GM12892 (cell line): ENCODE data around the gene SOST.
A peak's percentile ranks its signal among the peaks of the same experiment; 100 is the strongest.

Experiments
- DNase-seq: peaks from one replicate; pipeline ENCODE4 v3.0.0; 2011; ENCODE audit not compliant: insufficient read length
- FAIRE-seq: peaks from 2 replicates; lab custom pipeline; 2011; peaks lifted over from hg19 to GRCh38; lab: Jason Lieb, UNC
- POLR2A ChIP-seq: IDR thresholded peaks from 2 replicates; pipeline ENCODE4 v1.6.1; 2011; ENCODE audit warnings: low read depth, low read length, control low read depth
- POLR2AphosphoS5 ChIP-seq: IDR thresholded peaks from 2 replicates; pipeline ENCODE4 v1.6.1; 2011; ENCODE audit warnings: low read depth, low read length, control low read depth
- TAF1 ChIP-seq: IDR thresholded peaks from 2 replicates; pipeline ENCODE4 v1.6.1; 2011; ENCODE audit warnings: low read depth, mild to moderate bottlenecking, control low read depth, low read length, borderline replicate concordance

Gene SOST

GRCh38 chr17:43717913-43718312, 40.7 kb downstream of the SOST start:
- no peak for FAIRE-seq
- TF ChIP-seq POLR2A, result no peak
- TF ChIP-seq POLR2AphosphoS5, result no peak
- TF ChIP-seq TAF1, result no peak
- no peak for DNase-seq

DNA sequence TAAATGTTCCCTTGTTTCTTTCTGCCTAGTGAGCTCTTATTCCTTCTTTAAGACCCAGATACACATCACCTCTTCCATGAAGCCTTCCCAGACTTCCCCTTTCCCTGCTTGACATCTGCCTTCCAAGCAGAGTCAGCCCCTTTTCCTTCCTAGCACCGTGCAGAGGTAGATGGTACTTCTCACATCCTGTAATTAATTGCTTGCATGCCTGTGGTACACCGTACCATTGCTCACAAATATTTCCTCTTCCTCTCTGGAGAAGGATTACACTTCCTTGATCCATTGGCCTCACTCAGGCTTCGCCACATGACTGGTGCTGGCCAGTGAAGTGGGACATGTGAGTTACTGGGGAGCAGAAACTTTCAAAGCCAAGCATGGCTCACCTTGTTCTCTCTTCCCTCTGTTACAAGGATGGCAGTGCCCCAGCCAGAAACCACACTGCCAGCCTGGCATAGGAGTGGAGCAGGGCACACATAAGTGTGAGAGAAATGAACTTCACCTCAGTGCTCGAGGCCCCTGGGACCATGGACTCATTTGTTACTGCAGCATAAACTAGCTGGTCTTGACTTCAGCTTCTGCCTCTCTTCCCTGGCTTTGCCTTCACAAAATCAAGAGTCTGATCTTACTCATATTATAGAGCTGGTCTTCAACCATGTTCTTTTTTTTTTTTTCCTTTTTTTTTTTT, 44.0 kb downstream of the SOST start:
- DNase-seq, result no peak
- no peak for FAIRE-seq
- TF ChIP-seq POLR2A, result no peak
- no peak for TF ChIP-seq TAF1
- TF ChIP-seq POLR2AphosphoS5, result no peak

- FAIRE-seq (peak; percentile 33), DNase-seq (peak; percentile 40)
- no peak for TF ChIP-seq POLR2A
These were observed 45.0 kb downstream of the SOST start for GRCh38 chr17:43713494-43714162.

DNA sequence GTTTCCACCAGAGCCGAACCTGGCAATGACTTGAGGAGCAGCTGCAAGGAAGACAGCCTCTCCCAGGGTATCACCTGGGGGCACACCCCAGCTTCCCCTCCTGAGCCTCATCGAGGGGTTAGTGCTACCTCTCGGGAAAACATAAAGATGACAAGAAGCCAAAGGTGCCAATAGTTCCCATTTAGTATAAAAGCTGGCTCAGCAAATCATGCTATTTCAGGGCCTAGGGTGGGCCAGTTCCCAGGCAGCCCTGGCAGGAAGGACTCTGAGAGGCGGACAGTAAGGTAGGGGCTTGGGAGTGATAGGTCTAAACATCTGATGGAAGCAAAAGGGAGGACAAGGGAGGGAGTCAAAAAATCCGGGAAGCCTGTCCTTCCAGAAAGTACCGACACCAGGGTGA, 46.2 kb downstream of the SOST start:
- DNase-seq, result no peak
- FAIRE-seq, result no peak
- TF ChIP-seq POLR2AphosphoS5 (no peak), TAF1 (no peak), POLR2A (no peak)

- no peak for TF ChIP-seq POLR2A
- no peak for TF ChIP-seq POLR2AphosphoS5
- TF ChIP-seq TAF1, result no peak
- DNase-seq (no peak), FAIRE-seq (no peak)
These were observed 48.5 kb downstream of the SOST start for GRCh38 chr17:43710101-43710500.

DNA sequence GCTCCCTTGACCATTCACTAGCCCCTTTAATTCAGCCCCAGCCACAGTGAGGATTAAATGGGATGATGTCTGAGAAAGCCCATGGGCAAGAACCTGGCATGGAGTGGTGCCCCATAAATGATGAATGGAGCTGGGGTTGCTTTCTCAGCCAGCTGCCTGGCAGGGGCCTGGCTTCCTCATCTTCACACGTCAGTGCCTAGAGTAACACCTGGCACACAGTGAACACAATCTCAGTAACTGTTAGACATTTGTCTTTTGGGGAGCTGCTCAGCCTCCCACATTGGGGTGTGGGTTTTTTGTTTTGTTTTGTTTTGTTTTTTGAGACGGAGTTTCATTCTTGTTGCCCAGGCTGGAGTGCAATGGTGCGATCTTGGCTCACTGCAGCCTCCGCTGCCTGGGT, 49.4 kb downstream of the SOST start:
- FAIRE-seq (no peak), DNase-seq (no peak)
- no peak for TF ChIP-seq POLR2A
- no peak for TF ChIP-seq POLR2AphosphoS5
- no peak for TF ChIP-seq TAF1

- FAIRE-seq, result no peak
These were observed 51.4 kb downstream of the SOST start for GRCh38 chr17:43707184-43707583.

GRCh38 chr17:43706235-43706634, 52.4 kb downstream of the SOST start:
- DNase-seq (no peak), FAIRE-seq (no peak)
- TF ChIP-seq TAF1 (no peak), POLR2AphosphoS5 (no peak), POLR2A (no peak)

More at GRCh38 chr17:43707184-43707583, 51.4 kb downstream of the SOST start:
- DNase-seq, result no peak
- TF ChIP-seq POLR2A (no peak), POLR2AphosphoS5 (no peak), TAF1 (no peak)
